Osteoblast (primary cell): Measurements from ENCODE around the gene GBX1. TPM values are rescaled to one million over a fixed set of nuclear protein-coding genes. Genes with fewer than 3 reads are reported as not detected.

Experiments used
- DNase-seq: peaks from one replicate; pipeline ENCODE4 v3.0.0; 2011; ENCODE audit warnings: low spot score, mixed read lengths; ENCODE audit not compliant: insufficient read length; ENCODE audit errors: missing footprints
- H2AFZ ChIP-seq: 2 replicates; pipeline ENCODE4 v1.6.0; 2011; ENCODE audit warnings: mild to moderate bottlenecking, low read length
- H3K27ac ChIP-seq: 2 replicates; pipeline ENCODE4 v1.5.1; 2011; ENCODE audit warnings: mild to moderate bottlenecking, low read depth, low read length, moderate library complexity
- H3K27me3 ChIP-seq: 2 replicates; pipeline ENCODE4 v1.6.0; 2012; ENCODE audit warnings: mild to moderate bottlenecking, control low read depth, inconsistent platforms, low read length, moderate library complexity; ENCODE audit not compliant: insufficient read depth
- H3K36me3 ChIP-seq: 2 replicates; pipeline ENCODE4 v1.5.1; 2011; ENCODE audit warnings: mild to moderate bottlenecking, low read length, control low read depth, moderate library complexity; ENCODE audit not compliant: insufficient read depth
- H3K4me1 ChIP-seq: 2 replicates; pipeline ENCODE4 v1.5.1; 2011; ENCODE audit warnings: mild to moderate bottlenecking, low read length, control low read depth, moderate library complexity; ENCODE audit not compliant: insufficient read depth
- H3K4me2 ChIP-seq: 2 replicates; pipeline ENCODE4 v1.6.0; 2011; ENCODE audit warnings: mild to moderate bottlenecking, low read length; ENCODE audit not compliant: insufficient read depth
- H3K4me3 ChIP-seq: fragments of 200-600 bp; sonication (generic); 3 replicates; pipeline ENCODE4 v1.5.1; 2012; ENCODE audit warnings: mild to moderate bottlenecking, low read length, inconsistent platforms; ENCODE audit not compliant: insufficient read depth
- H3K79me2 ChIP-seq: 2 replicates; pipeline ENCODE4 v1.6.0; 2012; ENCODE audit warnings: mild to moderate bottlenecking, low read length, control low read depth, inconsistent platforms; ENCODE audit not compliant: insufficient read depth
- H3K9me3 ChIP-seq: 2 replicates; pipeline ENCODE4 v1.5.1; 2011; ENCODE audit warnings: low read depth, low read length, control low read depth
- H4K20me1 ChIP-seq: 2 replicates; pipeline ENCODE4 v1.6.0; 2012; ENCODE audit warnings: mild to moderate bottlenecking, low read length, control low read depth; ENCODE audit not compliant: insufficient read depth
- total RNA-seq: library from RNA; depleted of rRNA; stranded (reverse); fragments of >200 nt; gene quantifications from 2 replicates; pipeline ENCODE4 v1.2.3, GENCODE V29; 2012
- TF ChIP-seq, protein P1 (sequence below): IDR thresholded peaks from 2 replicates; pipeline ENCODE4 v1.5.1; 2011; ENCODE audit warnings: mild to moderate bottlenecking, low read depth, low read length, moderate library complexity; ENCODE audit errors: extremely low read depth

The GBX1 gene
- total RNA-seq, 1 donor: not detected

DNA sequence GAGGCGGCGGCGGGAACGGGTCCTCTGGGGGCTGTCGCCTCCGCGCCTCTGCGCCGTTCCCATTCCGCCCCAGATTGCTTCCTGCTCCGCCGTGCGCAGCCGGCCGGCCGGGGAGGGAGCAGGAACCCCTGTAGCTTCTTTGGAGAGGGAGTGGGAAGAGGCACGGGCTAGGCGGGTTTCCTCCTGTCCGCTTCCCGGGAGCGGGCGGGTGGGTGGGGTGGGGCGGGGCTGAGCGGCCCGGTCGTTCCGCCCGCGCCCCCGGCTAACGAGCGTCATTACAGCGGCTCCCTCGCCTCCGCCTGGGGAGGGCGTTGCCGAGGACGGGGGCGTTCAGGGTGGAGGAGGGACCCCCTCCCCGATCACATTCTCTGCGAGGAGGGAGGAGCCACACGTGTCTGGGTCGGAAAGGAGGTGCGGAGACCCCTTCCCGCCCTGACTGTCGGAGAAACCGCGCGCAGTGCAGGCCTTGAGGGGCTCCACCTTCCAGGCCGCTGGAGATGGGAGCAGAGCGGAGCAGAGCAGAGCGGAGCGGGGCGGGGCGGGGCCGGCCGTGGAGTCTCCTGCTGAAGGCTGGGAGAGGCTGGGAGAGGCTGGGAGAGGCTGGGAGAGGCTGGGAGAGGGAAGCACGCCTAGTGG lies 41.5 kb downstream of the GBX1 start:
- Histone ChIP-seq H3K27ac (no peak overlapping the region), H3K4me2 (peak overlapping the region; percentile 51), H3K4me1 (no peaks in the 10 kb centered on the region), H2AFZ (no peak overlapping the region), H3K4me3 (peak overlapping the region; percentile 55), H4K20me1 (peaks cover 26% of the 10 kb centered on the region), H3K27me3 (no peaks in the 10 kb centered on the region), H3K9me3 (no peaks in the 10 kb centered on the region), H3K79me2 (no peaks in the 10 kb centered on the region), H3K36me3 (peaks cover 25% of the 10 kb centered on the region)
- DNase-seq: peak; percentile 93
- TF ChIP-seq, protein P1, sequence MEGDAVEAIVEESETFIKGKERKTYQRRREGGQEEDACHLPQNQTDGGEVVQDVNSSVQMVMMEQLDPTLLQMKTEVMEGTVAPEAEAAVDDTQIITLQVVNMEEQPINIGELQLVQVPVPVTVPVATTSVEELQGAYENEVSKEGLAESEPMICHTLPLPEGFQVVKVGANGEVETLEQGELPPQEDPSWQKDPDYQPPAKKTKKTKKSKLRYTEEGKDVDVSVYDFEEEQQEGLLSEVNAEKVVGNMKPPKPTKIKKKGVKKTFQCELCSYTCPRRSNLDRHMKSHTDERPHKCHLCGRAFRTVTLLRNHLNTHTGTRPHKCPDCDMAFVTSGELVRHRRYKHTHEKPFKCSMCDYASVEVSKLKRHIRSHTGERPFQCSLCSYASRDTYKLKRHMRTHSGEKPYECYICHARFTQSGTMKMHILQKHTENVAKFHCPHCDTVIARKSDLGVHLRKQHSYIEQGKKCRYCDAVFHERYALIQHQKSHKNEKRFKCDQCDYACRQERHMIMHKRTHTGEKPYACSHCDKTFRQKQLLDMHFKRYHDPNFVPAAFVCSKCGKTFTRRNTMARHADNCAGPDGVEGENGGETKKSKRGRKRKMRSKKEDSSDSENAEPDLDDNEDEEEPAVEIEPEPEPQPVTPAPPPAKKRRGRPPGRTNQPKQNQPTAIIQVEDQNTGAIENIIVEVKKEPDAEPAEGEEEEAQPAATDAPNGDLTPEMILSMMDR: no peak

DNA sequence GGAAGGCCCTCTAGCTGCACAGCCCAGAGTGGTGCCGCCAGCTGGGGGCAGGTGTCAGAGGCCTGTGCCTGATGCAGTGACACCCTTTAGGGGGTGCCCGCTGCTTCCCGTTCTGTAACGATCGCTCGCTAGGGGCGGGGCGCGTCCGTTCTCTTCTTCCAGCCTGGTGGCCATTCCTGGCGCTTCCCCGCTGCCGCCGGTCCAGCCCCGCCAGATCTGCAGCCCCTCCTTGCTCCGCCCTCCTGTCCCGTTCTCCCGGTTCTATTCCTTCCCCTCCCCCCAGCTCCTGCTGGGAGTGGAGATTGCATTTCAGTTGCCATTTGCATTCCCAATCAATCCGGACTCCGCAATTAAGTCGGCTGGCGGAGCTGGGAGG lies 42.0 kb downstream of the GBX1 start:
- TF ChIP-seq, protein P1: no peak
- Histone ChIP-seq H2AFZ (no peak overlapping the region), H3K4me2 (peak overlapping the region; percentile 51), H3K27me3 (no peaks in the 10 kb centered on the region), H3K27ac (no peak overlapping the region), H3K9me3 (no peaks in the 10 kb centered on the region), H3K36me3 (peaks cover 24% of the 10 kb centered on the region), H3K4me3 (peak overlapping the region; percentile 55), H4K20me1 (peaks cover 26% of the 10 kb centered on the region), H3K4me1 (no peaks in the 10 kb centered on the region), H3K79me2 (no peaks in the 10 kb centered on the region)
- peak; percentile 95 for DNase-seq

GRCh38 chr7:151124899-151125399 lies 42.5 kb downstream of the GBX1 start:
- no peaks in the 10 kb centered on the region for H3K9me3 ChIP-seq
- peak overlapping the region; percentile 51 for H3K4me2 ChIP-seq
- no peak for DNase-seq
- TF ChIP-seq, protein P1: no peak
- no peak overlapping the region for H3K4me3 ChIP-seq
- no peaks in the 10 kb centered on the region for H3K27me3 ChIP-seq
- H3K79me2 ChIP-seq: no peaks in the 10 kb centered on the region
- no peak overlapping the region for H2AFZ ChIP-seq
- no peak overlapping the region for H3K27ac ChIP-seq
- peaks cover 26% of the 10 kb centered on the region for H4K20me1 ChIP-seq
- H3K4me1 ChIP-seq: no peaks in the 10 kb centered on the region
- peaks cover 19% of the 10 kb centered on the region for H3K36me3 ChIP-seq

DNA sequence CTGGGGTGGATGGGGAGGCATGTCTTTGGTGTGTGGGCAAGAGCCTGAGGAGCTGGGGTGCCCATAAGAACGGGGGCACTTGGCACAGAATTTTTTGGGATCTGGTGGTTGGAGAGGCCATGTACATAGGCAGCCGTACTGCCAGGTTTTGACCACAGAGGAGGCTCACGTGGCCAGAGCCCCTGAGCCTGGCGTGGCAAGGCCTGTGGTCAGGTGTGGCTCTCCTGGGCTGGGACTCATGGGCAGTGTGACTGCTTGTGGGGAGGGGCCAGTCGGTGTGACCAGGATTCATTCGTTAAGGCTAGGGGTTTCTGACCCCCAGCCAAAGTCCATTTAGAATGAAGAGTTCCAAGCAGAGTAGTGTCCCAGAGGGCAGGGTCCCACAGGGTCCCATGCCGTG lies 43.0 kb downstream of the GBX1 start:
- H3K4me3 ChIP-seq: no peak overlapping the region
- H3K36me3 ChIP-seq: peaks cover 17% of the 10 kb centered on the region
- no peak overlapping the region for H3K27ac ChIP-seq
- H3K4me1 ChIP-seq: no peaks in the 10 kb centered on the region
- peaks cover 26% of the 10 kb centered on the region for H4K20me1 ChIP-seq
- H3K9me3 ChIP-seq: no peaks in the 10 kb centered on the region
- no peaks in the 10 kb centered on the region for H3K27me3 ChIP-seq
- H3K79me2 ChIP-seq: no peaks in the 10 kb centered on the region
- H3K4me2 ChIP-seq: no peak overlapping the region
- DNase-seq: peak; percentile 79
- TF ChIP-seq, protein P1: no peak
- H2AFZ ChIP-seq: no peak overlapping the region
